Measurements from ENCODE around the gene PIK3IP1.

DNA sequence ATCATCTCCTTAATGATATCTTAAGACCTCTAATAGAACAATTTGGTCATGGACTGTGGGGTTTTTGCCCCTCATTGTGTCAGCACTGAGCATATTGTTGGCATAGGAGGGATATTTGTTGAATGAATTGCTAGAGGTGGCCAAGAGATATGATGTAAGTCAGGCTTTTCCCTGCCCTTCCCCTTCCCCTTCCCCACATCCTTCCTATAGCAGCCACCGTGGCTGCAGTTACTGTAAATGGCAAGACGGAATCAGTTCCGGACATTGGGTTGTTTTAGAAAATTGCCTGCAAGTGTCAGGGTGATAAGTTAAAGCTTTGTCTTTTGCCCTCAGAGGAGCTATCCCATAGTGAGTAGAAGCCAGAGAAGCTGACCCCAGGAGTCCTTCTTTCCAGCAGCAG, 57.2 kb downstream of the PIK3IP1 start:
- TF ChIP-seq, protein P1, sequence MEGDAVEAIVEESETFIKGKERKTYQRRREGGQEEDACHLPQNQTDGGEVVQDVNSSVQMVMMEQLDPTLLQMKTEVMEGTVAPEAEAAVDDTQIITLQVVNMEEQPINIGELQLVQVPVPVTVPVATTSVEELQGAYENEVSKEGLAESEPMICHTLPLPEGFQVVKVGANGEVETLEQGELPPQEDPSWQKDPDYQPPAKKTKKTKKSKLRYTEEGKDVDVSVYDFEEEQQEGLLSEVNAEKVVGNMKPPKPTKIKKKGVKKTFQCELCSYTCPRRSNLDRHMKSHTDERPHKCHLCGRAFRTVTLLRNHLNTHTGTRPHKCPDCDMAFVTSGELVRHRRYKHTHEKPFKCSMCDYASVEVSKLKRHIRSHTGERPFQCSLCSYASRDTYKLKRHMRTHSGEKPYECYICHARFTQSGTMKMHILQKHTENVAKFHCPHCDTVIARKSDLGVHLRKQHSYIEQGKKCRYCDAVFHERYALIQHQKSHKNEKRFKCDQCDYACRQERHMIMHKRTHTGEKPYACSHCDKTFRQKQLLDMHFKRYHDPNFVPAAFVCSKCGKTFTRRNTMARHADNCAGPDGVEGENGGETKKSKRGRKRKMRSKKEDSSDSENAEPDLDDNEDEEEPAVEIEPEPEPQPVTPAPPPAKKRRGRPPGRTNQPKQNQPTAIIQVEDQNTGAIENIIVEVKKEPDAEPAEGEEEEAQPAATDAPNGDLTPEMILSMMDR (IDR thresholded peaks at IDR 0.05) = no peak
- TF ChIP-seq ZFX (IDR thresholded peaks at IDR 0.05; ENCODE audit: borderline replicate concordance) = no peak

Data from 22Rv1 (cell line).